Neural crest cell (in vitro differentiated cells): Measurements from ENCODE around the gene TBCE. TPM values are rescaled to one million over a fixed set of nuclear protein-coding genes. Genes with fewer than 3 reads are reported as not detected.

ENCODE experiments used
- DNase-seq: peaks from one replicate; pipeline ENCODE4 v3.0.0; 2021; ENCODE audit warnings: low read depth, mixed read lengths, low spot score
- H3K27ac Mint-ChIP-seq: one replicate; pipeline ENCODE4 v1.8.0; 2021; ENCODE audit warnings: mild to moderate bottlenecking, mixed read lengths; ENCODE audit not compliant: unreplicated experiment
- H3K27me3 Mint-ChIP-seq: 2 replicates; pipeline ENCODE4 v1.8.0; 2021; ENCODE audit warnings: low read depth, mild to moderate bottlenecking, mixed read lengths
- H3K36me3 Mint-ChIP-seq: 2 replicates; pipeline ENCODE4 v1.8.0; 2021; ENCODE audit warnings: low read depth, mild to moderate bottlenecking, mixed read lengths
- H3K4me1 Mint-ChIP-seq: 2 replicates; pipeline ENCODE4 v1.8.0; 2021; ENCODE audit warnings: mixed read lengths
- H3K4me3 Mint-ChIP-seq: one replicate; pipeline ENCODE4 v1.8.0; 2021; ENCODE audit warnings: mild to moderate bottlenecking, mixed read lengths
- H3K9me3 Mint-ChIP-seq: 2 replicates; pipeline ENCODE4 v1.8.0; 2021; ENCODE audit warnings: mixed read lengths
- CTCF ChIP-seq: fragments of 200-600 bp; sonication (generic); conservative IDR thresholded peaks from 2 replicates; pipeline ENCODE4 v1.5.0; 2021; ENCODE audit warnings: antibody characterized with exemption, mild to moderate bottlenecking
- total RNA-seq: library from RNA; stranded (reverse); gene quantifications from 2 replicates; pipeline ENCODE4 v1.2.1, GENCODE V29; 2021

TBCE gene
- total RNA-seq, 1 donor from 2014 or later = 28.2 TPM

GRCh38 chr1:235329139-235329902, 37.9 kb upstream of the TBCE start:
- TF ChIP-seq CTCF = peak; percentile 25
- Mint-ChIP-seq H3K27me3 (no peaks in the 10 kb centered on the region), H3K36me3 (peaks cover 4% of the 10 kb centered on the region), H3K27ac (no peak overlapping the region), H3K4me3 (no peak overlapping the region), H3K9me3 (no peaks in the 10 kb centered on the region), H3K4me1 (peaks cover 21% of the 10 kb centered on the region)
- peak; percentile 26 for DNase-seq

- no peaks in the 10 kb centered on the region for H3K27me3 Mint-ChIP-seq
- peaks cover 4% of the 10 kb centered on the region for H3K36me3 Mint-ChIP-seq
- no peak for DNase-seq
- no peak for TF ChIP-seq CTCF
- no peak overlapping the region for H3K4me3 Mint-ChIP-seq
- no peak overlapping the region for H3K27ac Mint-ChIP-seq
- no peaks in the 10 kb centered on the region for H3K9me3 Mint-ChIP-seq
- peaks cover 14% of the 10 kb centered on the region for H3K4me1 Mint-ChIP-seq
These were observed 36.3 kb upstream of the TBCE start for GRCh38 chr1:235330918-235331285.

GRCh38 chr1:235331401-235331800, 35.8 kb upstream of the TBCE start:
- no peak for DNase-seq
- H3K4me3 Mint-ChIP-seq = no peak overlapping the region
- H3K9me3 Mint-ChIP-seq = no peaks in the 10 kb centered on the region
- H3K27me3 Mint-ChIP-seq = no peaks in the 10 kb centered on the region
- H3K4me1 Mint-ChIP-seq = peaks cover 9% of the 10 kb centered on the region
- H3K36me3 Mint-ChIP-seq = peaks cover 2% of the 10 kb centered on the region
- H3K27ac Mint-ChIP-seq = no peak overlapping the region
- no peak for TF ChIP-seq CTCF

GRCh38 chr1:235336903-235337302, 30.3 kb upstream of the TBCE start:
- H3K27me3 Mint-ChIP-seq = no peaks in the 10 kb centered on the region
- H3K27ac Mint-ChIP-seq = no peak overlapping the region
- H3K4me3 Mint-ChIP-seq = no peak overlapping the region
- H3K9me3 Mint-ChIP-seq = no peaks in the 10 kb centered on the region
- no peak for TF ChIP-seq CTCF
- H3K36me3 Mint-ChIP-seq = peaks cover 7% of the 10 kb centered on the region
- H3K4me1 Mint-ChIP-seq = peaks cover 5% of the 10 kb centered on the region
- no peak for DNase-seq

GRCh38 chr1:235339746-235340145, 27.5 kb upstream of the TBCE start:
- no peak for TF ChIP-seq CTCF

More at GRCh38 chr1:235339746-235340145, 27.5 kb upstream of the TBCE start:
- H3K27me3 Mint-ChIP-seq = no peaks in the 10 kb centered on the region
- DNase-seq = no peak
- H3K36me3 Mint-ChIP-seq = peaks cover 7% of the 10 kb centered on the region
- no peak overlapping the region for H3K27ac Mint-ChIP-seq
- H3K9me3 Mint-ChIP-seq = no peaks in the 10 kb centered on the region
- no peaks in the 10 kb centered on the region for H3K4me1 Mint-ChIP-seq
- no peak overlapping the region for H3K4me3 Mint-ChIP-seq
